K562 (cell line): ENCODE data around the gene LRRC3B. TPM values are rescaled to one million over a fixed set of nuclear protein-coding genes. Genes with fewer than 3 reads are reported as not detected.

Source experiments
- ATAC-seq: fragments of 200-7000 bp; cut with Tn5 transposase; 3 replicates; pipeline ENCODE4 v1.9.1; 2020; ENCODE audit warnings: moderate library complexity
- BruUV-seq: library from RNA; stranded (reverse); fragments of 400-500 nt; replicated peaks from 2 replicates; lab custom pipeline; 2021; lab: Mats Ljungman, UMichigan
- CTCF ChIA-PET: fragments of 300-600 bp; formaldehyde crosslinking; extraction: SDS; loops from one replicate; lab custom pipeline; 2021; ENCODE audit warnings: low intra/inter-chr PET ratio; lab: Yijun Ruan, JAX
- POLR2A ChIA-PET: fragments of 300-600, 350-650 bp; sonication (Branson Sonifier 250); formaldehyde crosslinking; extraction: SDS; loops from one replicate; lab custom pipeline; 2021; ENCODE audit warnings: antibody characterized with exemption, inconsistent platforms; lab: Yijun Ruan, JAX
- DNase-seq, 4 experiments: peaks; one replicate each; pipeline versions ENCODE4 v3.0.0 to v3.0.0-alpha.2; 2011 to 2018; ENCODE audit warnings: low spot score in 3 of 4, mixed read lengths in 3 of 4; ENCODE audit errors: extremely low read depth in 1 of 4
- FAIRE-seq: peaks from 2 replicates; lab custom pipeline; 2011; peaks lifted over from hg19 to GRCh38; lab: Jason Lieb, UNC
- H2AFZ ChIP-seq: 2 replicates; pipeline ENCODE4 v1.6.0; 2011; ENCODE audit warnings: low read depth, low read length, control low read depth, inconsistent platforms
- H3K27ac ChIP-seq: fragments of 200-600 bp; 3 replicates; pipeline ENCODE4 v1.8.0; 2011; ENCODE audit warnings: low read depth, mild to moderate bottlenecking, control low read depth, inconsistent platforms, low read length, moderate library complexity, mixed read lengths; ENCODE audit errors: extremely low read depth
- H3K27me3 ChIP-seq, 2 experiments: fragments of 300-600 bp in 1 of 2; 2 replicates in 1 of 2; 3 replicates in 1 of 2; pipeline versions ENCODE4 v1.6.0 to v1.8.0; 2011; ENCODE audit warnings: inconsistent platforms in 2 of 2, low read length in 2 of 2, mild to moderate bottlenecking in 1 of 2, mixed read lengths in 1 of 2, moderate library complexity in 1 of 2; ENCODE audit not compliant: control insufficient read depth in 2 of 2, insufficient read depth in 2 of 2
- H3K36me3 ChIP-seq: fragments of 300-600 bp; 3 replicates; pipeline ENCODE4 v1.8.0; 2011; ENCODE audit warnings: mild to moderate bottlenecking, low read length, inconsistent platforms; ENCODE audit not compliant: control insufficient read depth, insufficient read depth
- H3K4me1 ChIP-seq, 2 experiments: fragments of 200-600 bp in 1 of 2; replicated peaks in 1 of 2; 2 replicates in 1 of 2; 3 replicates in 1 of 2; pipeline versions ENCODE4 v1.5.1 to v1.8.0; 2011; ENCODE audit warnings: inconsistent platforms in 2 of 2, low read length in 2 of 2, mild to moderate bottlenecking in 1 of 2, mixed read lengths in 1 of 2, moderate library complexity in 1 of 2; ENCODE audit not compliant: control insufficient read depth in 2 of 2, insufficient read depth in 2 of 2
- H3K4me2 ChIP-seq: 2 replicates; pipeline ENCODE4 v1.6.1; 2011; ENCODE audit warnings: low read length, control low read depth, inconsistent platforms, mixed read lengths; ENCODE audit not compliant: insufficient read depth
- H3K4me3 ChIP-seq: fragments of 200-600 bp; sonication (generic), shearing (Covaris generic); 2 replicates; pipeline ENCODE4 v1.5.1; 2016; ENCODE audit warnings: control low read depth, inconsistent platforms
- H3K79me2 ChIP-seq: fragments of 200-600 bp; 3 replicates; pipeline ENCODE4 v1.8.0; 2011; ENCODE audit warnings: low read length, inconsistent platforms; ENCODE audit not compliant: control insufficient read depth, insufficient read depth
- H3K9ac ChIP-seq, 2 experiments: 2 replicates each; pipeline versions ENCODE4 v1.6.0 to v1.6.1; 2011; ENCODE audit warnings: low read depth in 2 of 2, low read length in 2 of 2, control low read depth in 1 of 2, inconsistent platforms in 1 of 2, mild to moderate bottlenecking in 1 of 2, mixed read lengths in 1 of 2; ENCODE audit not compliant: insufficient read depth in 1 of 2
- H3K9me1 ChIP-seq: one replicate; pipeline ENCODE4 v1.6.0; 2011; ENCODE audit warnings: inconsistent platforms, mild to moderate bottlenecking, low read length, moderate library complexity; ENCODE audit not compliant: control insufficient read depth, insufficient read depth
- H3K9me3 ChIP-seq: replicated peaks from 2 replicates; pipeline ENCODE4 v1.5.1; 2011; ENCODE audit warnings: low read depth, low read length, inconsistent platforms; ENCODE audit not compliant: control insufficient read depth, insufficient read depth
- H4K20me1 ChIP-seq: replicated peaks from 2 replicates; pipeline ENCODE4 v1.6.1; 2011; ENCODE audit warnings: low read length, inconsistent platforms, mixed read lengths; ENCODE audit not compliant: control insufficient read depth, insufficient read depth
- E2F5 ChIP-seq: sonication (generic); formaldehyde crosslinking; IDR thresholded peaks from 2 replicates; pipeline ENCODE4 v1.8.0; 2022; ENCODE audit warnings: mild to moderate bottlenecking, missing genetic modification reagents
- IFI16 ChIP-seq: fragments of 250-450 bp; sonication (Bioruptor Pico); IDR thresholded peaks from 2 replicates; pipeline ENCODE4 v2.1.2; 2022; ENCODE audit warnings: mild to moderate bottlenecking, inconsistent platforms
- PCBP2 ChIP-seq: fragments of 200-400 bp; formaldehyde crosslinking; IDR thresholded peaks from 2 replicates; pipeline ENCODE4 v1.6.1; 2018; ENCODE audit warnings: low read length, low read depth, mild to moderate bottlenecking, moderate library complexity; ENCODE audit not compliant: poor library complexity, severe bottlenecking
- ZNF639 ChIP-seq, 2 experiments: fragments of 200-800 bp in 1 of 2; sonication (Bioruptor generic) in 1 of 2; sonication (generic) in 1 of 2; formaldehyde crosslinking in 1 of 2; IDR thresholded peaks in 1 of 2; conservative IDR thresholded peaks in 1 of 2; 2 replicates each; pipeline versions ENCODE4 v1.5.0 to v1.6.1; 2016 to 2020; ENCODE audit warnings: missing compliant biosample characterization in 1 of 2, missing genetic modification characterization in 1 of 2, missing genetic modification reagents in 1 of 2
- WGBS: fragments of 100-300 bp; shearing (Covaris generic); methylation state at CpG from one replicate; pipeline ENCODE4 v1.1.6; 2016; ENCODE audit warnings: low coverage, mixed read lengths; ENCODE audit not compliant: insufficient coverage; ENCODE audit errors: missing lambda C conversion rate; 5-methylcytosine and 5-hydroxymethylcytosine counted together
- in situ Hi-C: fragments of 300-500 bp; cut with MboI; formaldehyde crosslinking; loops from 4 replicates; pipeline ENCODE4 v1.15.0; 2018; ENCODE audit warnings: inconsistent platforms, mixed read lengths
- intact Hi-C: fragments of 100-400 bp; cut with micrococcal nuclease; formaldehyde crosslinking; loops from 2 replicates; pipeline ENCODE4 v1.14.2; 2022
- polyA plus RNA-seq, 8 experiments: library from polyadenylated mRNA; depleted of rRNA in 4 of 8; stranded (reverse) in 5 of 8; unstranded in 3 of 8; fragments of >200 nt; fragmentation: Nextera tagmentation in 2 of 8; fragmentation: Illumina TruSeq in 1 of 8; extraction: Ambion mirVana in 2 of 8; extraction: Trizol in 1 of 8; gene quantifications; 2 replicates each; pipeline versions ENCODE4 v1.2.1 to v1.2.3, GENCODE V29; 2011 to 2014; ENCODE audit warnings: inconsistent platforms in 1 of 8, missing spikeins in 1 of 8
- total RNA-seq, 7 experiments: library from RNA; depleted of rRNA in 6 of 7; stranded (reverse); fragments of >200 nt in 6 of 7; fragmentation: Illumina TruSeq in 2 of 7; extraction: Trizol in 2 of 7; gene quantifications; 2 replicates each; pipeline versions ENCODE4 v1.2.1 to v1.2.3, GENCODE V29; 2011 to 2021; ENCODE audit warnings: low replicate concordance in 1 of 7

Gene LRRC3B
- total and polyA plus RNA-seq, 9 of the 15 experiments (the other 6 are each of a cell fraction or from before 2014, with no cell fraction given): under 0.01 to 0.33 TPM; not detected in 7

GRCh38 chr3:26683902-26684301 is 61.3 kb downstream of the LRRC3B start (continued):
- TF ChIP-seq ZNF639 (CRISPR knock-in tag; conservative IDR thresholded peaks at IDR 0.05 in 1 of 2, IDR thresholded peaks at IDR 0.05 in 1 of 2): no peak
- no peak for TF ChIP-seq E2F5 (CRISPR knock-in tag)

GRCh38 chr3:26687466-26687865 is 64.9 kb downstream of the LRRC3B start:
- H3K27me3 ChIP-seq: no peaks in the 10 kb centered on the region
- H3K36me3 ChIP-seq: no peaks in the 10 kb centered on the region
- no peak for FAIRE-seq
- ATAC-seq: no peak
- no peak overlapping the region for H3K4me2 ChIP-seq
- TF ChIP-seq IFI16 (CRISPR knock-in tag): no peak
- TF ChIP-seq PCBP2: no peak
- no peaks in the 10 kb centered on the region for H4K20me1 ChIP-seq
- in situ Hi-C loops: no loop called here
- ChIA-PET CTCF (no interaction called here), POLR2A (interaction anchor here (0.7 kb wide), 1 partner anchor 142 kb away, joined by 3 read pairs; no protein-coding TSS in a partner anchor)
- H3K9ac ChIP-seq: no peak overlapping the region
- no peaks in the 10 kb centered on the region for H3K9me1 ChIP-seq
- no peak overlapping the region for H3K27ac ChIP-seq
- 0% methylated on average over 4 of the region's 4 CpGs for WGBS
- no peak for DNase-seq
- BruUV-seq: no TSS peak
- H3K4me3 ChIP-seq: no peak overlapping the region
- no peak overlapping the region for H2AFZ ChIP-seq
- no peaks in the 10 kb centered on the region for H3K79me2 ChIP-seq
- 0 out of 2 replicates have a peak, but pooled peaks cover 2% of the 10 kb centered on the region for H3K9me3 ChIP-seq
- intact Hi-C loops: no loop called here
- no peaks in the 10 kb centered on the region for H3K4me1 ChIP-seq
